ENCODE results near the gene TLDC2.

The TLDC2 gene

GRCh38 chr20:36854348-36855240 lies 21.3 kb upstream of the TLDC2 start:
- TF ChIP-seq CTCF (IDR thresholded peaks at IDR 0.05; ENCODE audit: low read depth, low read length), result no peak

GRCh38 chr20:36855241-36855657 lies 20.7 kb upstream of the TLDC2 start:
- no peak for TF ChIP-seq CTCF (IDR thresholded peaks at IDR 0.05; ENCODE audit: low read depth, low read length)
- H3K4me3 ChIP-seq (ENCODE audit: low read depth, low read length), result no peak overlapping the region

More at GRCh38 chr20:36854348-36855240, 21.3 kb upstream of the TLDC2 start:
- no peak overlapping the region for H3K4me3 ChIP-seq (ENCODE audit: low read depth, low read length)

GRCh38 chr20:36856195-36856594 lies 19.7 kb upstream of the TLDC2 start:
- no peak overlapping the region for H3K4me3 ChIP-seq (ENCODE audit: low read depth, low read length)
- no peak for TF ChIP-seq CTCF (IDR thresholded peaks at IDR 0.05; ENCODE audit: low read depth, low read length)

- no peak overlapping the region for H3K4me3 ChIP-seq (ENCODE audit: low read depth, low read length)
- TF ChIP-seq CTCF (IDR thresholded peaks at IDR 0.05; ENCODE audit: low read depth, low read length), result no peak
These were observed 19.0 kb upstream of the TLDC2 start for GRCh38 chr20:36856691-36857635.

GRCh38 chr20:36859282-36859555 lies 16.7 kb upstream of the TLDC2 start:
- no peak overlapping the region for H3K4me3 ChIP-seq (ENCODE audit: low read depth, low read length)
- TF ChIP-seq CTCF (IDR thresholded peaks at IDR 0.05; ENCODE audit: low read depth, low read length), result no peak

GRCh38 chr20:36859700-36860330 lies 16.1 kb upstream of the TLDC2 start:
- H3K4me3 ChIP-seq (ENCODE audit: low read depth, low read length), result peak overlapping the region; percentile 69; the same call in 1 of the 2 replicates
- no peak for TF ChIP-seq CTCF (IDR thresholded peaks at IDR 0.05; ENCODE audit: low read depth, low read length)
